OCI-LY7 (cell line): Measurements from ENCODE around the gene SECTM1.

Source experiments
- CTCF ChIP-seq: fragments of 200-600 bp; sonication (generic); conservative IDR thresholded peaks from 2 replicates; pipeline ENCODE4 v1.5.1; 2014; ENCODE audit warnings: mild to moderate bottlenecking, antibody characterized with exemption, low read length, moderate library complexity, mixed read lengths
- EZH2phosphoT487 ChIP-seq: fragments of 200-600 bp; sonication (generic); IDR thresholded peaks from 2 replicates; pipeline ENCODE4 v1.6.1; 2018; ENCODE audit warnings: low read depth, borderline replicate concordance, mild to moderate bottlenecking, mixed run types, antibody characterized with exemption, low read length, moderate library complexity, mixed read lengths

GRCh38 chr17:82377924-82378740 lies 44.6 kb upstream of the SECTM1 start:
- no peak for TF ChIP-seq CTCF
- no peak for TF ChIP-seq EZH2phosphoT487
